ENCODE data around the gene PAK3.

The PAK3 gene

GRCh38 chrX:111133389-111133788 is 37.4 kb downstream of the PAK3 start:
- no peak for DNase-seq

GRCh38 chrX:111145878-111146277 is 49.9 kb downstream of the PAK3 start:
- DNase-seq, result no peak

GRCh38 chrX:111151764-111152163 is 55.8 kb downstream of the PAK3 start:
- DNase-seq, result no peak

- no peak for DNase-seq
Measured at GRCh38 chrX:111159232-111159631, 63.2 kb downstream of the PAK3 start.

- DNase-seq, result no peak
Measured at GRCh38 chrX:111164728-111165127, 68.7 kb downstream of the PAK3 start.

GRCh38 chrX:111165902-111166301 is 69.9 kb downstream of the PAK3 start:
- no peak for DNase-seq

- no peak for DNase-seq
Measured at GRCh38 chrX:111167334-111167733, 71.3 kb downstream of the PAK3 start.

GRCh38 chrX:111168314-111168713 is 72.3 kb downstream of the PAK3 start:
- DNase-seq, result no peak

- no peak for DNase-seq
Measured at GRCh38 chrX:111169141-111169540, 73.2 kb downstream of the PAK3 start.

- DNase-seq, result no peak
Measured at GRCh38 chrX:111170017-111170416, 74.0 kb downstream of the PAK3 start.

GRCh38 chrX:111180750-111181240 is 84.8 kb downstream of the PAK3 start:
- no peak for DNase-seq

- no peak for DNase-seq
Measured at GRCh38 chrX:111181951-111182350, 86.0 kb downstream of the PAK3 start.

- no peak for DNase-seq
Measured at GRCh38 chrX:111182997-111183396, 87.0 kb downstream of the PAK3 start.

- no peak for DNase-seq
Measured at GRCh38 chrX:111191598-111191997, 95.6 kb downstream of the PAK3 start.

- DNase-seq, result no peak
Measured at GRCh38 chrX:111199505-111199904, 103.5 kb downstream of the PAK3 start.

- DNase-seq, result no peak
Measured at GRCh38 chrX:111200327-111200726, 104.3 kb downstream of the PAK3 start.

GRCh38 chrX:111207851-111208250 is 111.9 kb downstream of the PAK3 start:
- DNase-seq, result no peak

- no peak for DNase-seq
Measured at GRCh38 chrX:111216293-111216801, 120.4 kb downstream of the PAK3 start.

GRCh38 chrX:111244235-111244750 is 148.3 kb downstream of the PAK3 start:
- no peak for DNase-seq

- DNase-seq, result no peak
Measured at GRCh38 chrX:111254896-111255693, 159.1 kb downstream of the PAK3 start.

- DNase-seq, result no peak
Measured at GRCh38 chrX:111257733-111258132, 161.7 kb downstream of the PAK3 start.

- no peak for DNase-seq
Measured at GRCh38 chrX:111259559-111259958, 163.6 kb downstream of the PAK3 start.

GRCh38 chrX:111260451-111260850 is 164.5 kb downstream of the PAK3 start:
- DNase-seq, result no peak

GRCh38 chrX:111262086-111262485 is 166.1 kb downstream of the PAK3 start:
- DNase-seq, result no peak

All from activated naive CD4-positive, alpha-beta T cell (primary cell).